HepG2 (cell line): ENCODE data around the gene NHERF2. TPM values are rescaled to one million over a fixed set of nuclear protein-coding genes. Genes with fewer than 3 reads are reported as not detected.

Experiments
- ATRX ChIP-seq: sonication (generic); formaldehyde crosslinking; IDR thresholded peaks from 2 replicates; pipeline ENCODE4 v1.4.0; 2020; ENCODE audit warnings: missing genetic modification reagents, borderline replicate concordance
- CTCF ChIP-seq: sonication (generic); formaldehyde crosslinking; IDR thresholded peaks from 2 replicates; pipeline ENCODE4 v1.5.0; 2020; ENCODE audit warnings: mild to moderate bottlenecking, missing genetic modification reagents, moderate library complexity
- FOXJ3 ChIP-seq: sonication (generic); formaldehyde crosslinking; IDR thresholded peaks from 2 replicates; pipeline ENCODE4 v1.4.0; 2020; ENCODE audit warnings: missing genetic modification reagents, mild to moderate bottlenecking, borderline replicate concordance
- HNRNPL ChIP-seq: fragments of 200-400 bp; formaldehyde crosslinking; IDR thresholded peaks from 2 replicates; pipeline ENCODE4 v1.6.1; 2017; ENCODE audit warnings: mild to moderate bottlenecking, low read depth, low read length
- HOXA9 ChIP-seq: sonication (generic); formaldehyde crosslinking; IDR thresholded peaks from 2 replicates; pipeline ENCODE4 v1.8.1; 2022; ENCODE audit warnings: missing genetic modification reagents, mild to moderate bottlenecking, moderate library complexity, borderline replicate concordance
- ISL2 ChIP-seq: sonication (generic); formaldehyde crosslinking; IDR thresholded peaks from 2 replicates; pipeline ENCODE4 v1.5.0; 2020; ENCODE audit warnings: missing genetic modification reagents
- MEIS1 ChIP-seq: sonication (generic); formaldehyde crosslinking; IDR thresholded peaks from 2 replicates; pipeline ENCODE4 v1.9.0; 2021; ENCODE audit warnings: mild to moderate bottlenecking, missing genetic modification reagents, moderate library complexity, borderline replicate concordance
- NCOR1 ChIP-seq: fragments of 200-600 bp; sonication (generic); IDR thresholded peaks from 2 replicates; pipeline ENCODE4 v1.7.0; 2017; ENCODE audit warnings: antibody characterized with exemption, low read length, borderline replicate concordance
- SP5 ChIP-seq: IDR thresholded peaks from 2 replicates; pipeline ENCODE4 v1.6.1; 2016; ENCODE audit warnings: low read depth, borderline replicate concordance
- ZBTB43 ChIP-seq: sonication (generic); formaldehyde crosslinking; conservative IDR thresholded peaks from 2 replicates; pipeline ENCODE4 v1.4.0; 2020; ENCODE audit warnings: missing genetic modification reagents
- ZFP36L2 ChIP-seq: sonication (generic); formaldehyde crosslinking; IDR thresholded peaks from 2 replicates; pipeline ENCODE4 v1.4.0; 2020; ENCODE audit warnings: missing genetic modification reagents
- ZNF12 ChIP-seq: sonication (generic); formaldehyde crosslinking; IDR thresholded peaks from 2 replicates; pipeline ENCODE4 v1.5.0; 2020; ENCODE audit warnings: missing genetic modification reagents
- ZNF350 ChIP-seq: sonication (generic); formaldehyde crosslinking; IDR thresholded peaks from 2 replicates; pipeline ENCODE4 v1.4.0; 2020; ENCODE audit warnings: mild to moderate bottlenecking, low read depth, missing genetic modification reagents, borderline replicate concordance
- ZNF530 ChIP-seq: sonication (generic); formaldehyde crosslinking; IDR thresholded peaks from 2 replicates; pipeline ENCODE4 v1.5.0; 2020; ENCODE audit warnings: low read depth, mild to moderate bottlenecking, missing genetic modification reagents
- ZUFSP ChIP-seq: sonication (generic); formaldehyde crosslinking; IDR thresholded peaks from 2 replicates; pipeline ENCODE4 v1.9.0; 2021; ENCODE audit warnings: missing genetic modification reagents, mild to moderate bottlenecking, borderline replicate concordance
- polyA plus RNA-seq, 8 experiments: library from polyadenylated mRNA; depleted of rRNA in 3 of 8; stranded (reverse) in 7 of 8; unstranded in 1 of 8; fragments of >200 nt; fragmentation: Illumina TruSeq in 4 of 8; extraction: Trizol in 4 of 8; gene quantifications; 2 replicates each; pipeline versions ENCODE4 v1.2.1 to v1.2.3, GENCODE V29; 2011 to 2016; ENCODE audit warnings: low read depth in 4 of 8, missing spikeins in 1 of 8, mixed read lengths in 1 of 8; ENCODE audit not compliant: insufficient read depth in 1 of 8
- total RNA-seq, 5 experiments: library from RNA; depleted of rRNA; stranded (reverse); fragments of >200 nt; fragmentation: Illumina TruSeq; extraction: Trizol; gene quantifications; 2 replicates each; pipeline ENCODE4 v1.2.3, GENCODE V29; 2016; ENCODE audit warnings: low read depth in 1 of 5
- TF ChIP-seq, protein P1 (sequence below), 2 experiments: sonication (generic) in 1 of 2; formaldehyde crosslinking in 1 of 2; IDR thresholded peaks; 2 replicates each; pipeline versions ENCODE4 v1.4.0 to v1.6.1; 2018 to 2020; ENCODE audit warnings: missing genetic modification reagents in 2 of 2, borderline replicate concordance in 1 of 2, low read depth in 1 of 2, mild to moderate bottlenecking in 1 of 2, missing biosample characterization in 1 of 2
- TF ChIP-seq, protein P2 (sequence below): IDR thresholded peaks from 2 replicates; pipeline ENCODE4 v1.6.1; 2018; ENCODE audit warnings: missing genetic modification reagents, mild to moderate bottlenecking, missing compliant biosample characterization
- TF ChIP-seq, protein P3 (sequence below): IDR thresholded peaks from 2 replicates; pipeline ENCODE4 v1.6.1; 2016; ENCODE audit warnings: low read depth

NHERF2 gene
- total and polyA plus RNA-seq, 2 of the 13 experiments (the other 11 are each of a cell fraction or from before 2014, with no cell fraction given) = 23.7 to 39.3 TPM

DNA sequence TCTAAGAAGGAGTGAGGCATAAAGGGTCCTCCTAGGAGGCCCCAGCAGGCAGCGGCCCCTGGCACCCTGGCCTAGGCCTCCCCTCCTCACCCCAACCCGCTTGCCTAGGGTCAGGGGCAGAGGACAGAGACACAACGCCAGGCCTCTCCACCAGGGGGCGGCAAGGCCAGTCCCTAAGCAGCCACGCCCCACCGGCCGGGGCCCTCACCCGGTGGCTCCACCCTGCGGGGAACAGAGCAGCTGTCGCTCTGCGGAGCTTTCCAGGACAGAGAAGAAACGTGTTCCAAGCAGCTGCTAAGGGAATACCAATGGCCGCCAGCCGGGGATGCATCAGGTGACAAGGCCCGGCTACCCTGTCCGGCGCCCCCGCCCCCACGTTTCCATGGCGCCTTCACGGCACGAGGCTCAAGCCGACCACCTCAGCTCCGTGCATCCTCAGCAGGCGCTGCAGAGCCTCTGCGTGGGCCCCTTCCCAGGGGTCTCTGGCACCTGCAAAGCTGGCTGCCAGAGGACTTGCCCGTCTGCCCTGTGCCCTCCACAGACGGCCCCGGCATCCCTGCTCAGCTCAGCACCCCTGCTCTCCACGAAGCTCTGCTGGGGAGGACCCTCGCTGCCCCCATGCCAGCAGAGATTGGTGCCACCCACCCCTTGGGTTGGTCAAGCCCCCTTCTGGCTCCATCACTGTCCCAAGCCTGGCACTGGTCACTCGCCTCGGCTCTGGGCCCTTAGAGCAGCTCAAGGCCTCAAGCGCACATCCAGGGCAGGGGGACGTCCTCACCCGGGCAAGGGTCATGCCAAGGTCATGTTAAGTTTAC, 22.7 kb upstream of the NHERF2 start (continued):
- no peak; the same call in 1 of the 2 replicates for TF ChIP-seq MEIS1 (CRISPR knock-in tag)
- TF ChIP-seq ZFP36L2 (CRISPR knock-in tag) = no peak
- no peak for TF ChIP-seq ISL2 (CRISPR knock-in tag)
- TF ChIP-seq, protein P1, sequence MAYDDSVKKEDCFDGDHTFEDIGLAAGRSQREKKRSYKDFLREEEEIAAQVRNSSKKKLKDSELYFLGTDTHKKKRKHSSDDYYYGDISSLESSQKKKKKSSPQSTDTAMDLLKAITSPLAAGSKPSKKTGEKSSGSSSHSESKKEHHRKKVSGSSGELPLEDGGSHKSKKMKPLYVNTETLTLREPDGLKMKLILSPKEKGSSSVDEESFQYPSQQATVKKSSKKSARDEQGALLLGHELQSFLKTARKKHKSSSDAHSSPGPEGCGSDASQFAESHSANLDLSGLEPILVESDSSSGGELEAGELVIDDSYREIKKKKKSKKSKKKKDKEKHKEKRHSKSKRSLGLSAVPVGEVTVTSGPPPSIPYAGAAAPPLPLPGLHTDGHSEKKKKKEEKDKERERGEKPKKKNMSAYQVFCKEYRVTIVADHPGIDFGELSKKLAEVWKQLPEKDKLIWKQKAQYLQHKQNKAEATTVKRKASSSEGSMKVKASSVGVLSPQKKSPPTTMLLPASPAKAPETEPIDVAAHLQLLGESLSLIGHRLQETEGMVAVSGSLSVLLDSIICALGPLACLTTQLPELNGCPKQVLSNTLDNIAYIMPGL (CRISPR knock-in tag; IDR thresholded peaks at IDR 0.05; ENCODE audit: borderline replicate concordance in 1 of 2, low read depth in 1 of 2) = peak; percentile 87 to 96
- no peak for TF ChIP-seq ZUFSP (CRISPR knock-in tag)
- no peak for TF ChIP-seq HNRNPL
- peak; percentile 91 for TF ChIP-seq SP5 (CRISPR knock-in tag)
- TF ChIP-seq CTCF (CRISPR knock-in tag) = peak; percentile 96
- 0 out of 2 replicates have a peak, but pooled peaks have one; percentile 29 for TF ChIP-seq FOXJ3 (CRISPR knock-in tag)
- TF ChIP-seq ZNF530 = no peak
- no peak for TF ChIP-seq HOXA9 (CRISPR knock-in tag)
- TF ChIP-seq NCOR1 = no peak
- no peak for TF ChIP-seq ZNF12
- TF ChIP-seq ATRX = no peak
- TF ChIP-seq, protein P2, sequence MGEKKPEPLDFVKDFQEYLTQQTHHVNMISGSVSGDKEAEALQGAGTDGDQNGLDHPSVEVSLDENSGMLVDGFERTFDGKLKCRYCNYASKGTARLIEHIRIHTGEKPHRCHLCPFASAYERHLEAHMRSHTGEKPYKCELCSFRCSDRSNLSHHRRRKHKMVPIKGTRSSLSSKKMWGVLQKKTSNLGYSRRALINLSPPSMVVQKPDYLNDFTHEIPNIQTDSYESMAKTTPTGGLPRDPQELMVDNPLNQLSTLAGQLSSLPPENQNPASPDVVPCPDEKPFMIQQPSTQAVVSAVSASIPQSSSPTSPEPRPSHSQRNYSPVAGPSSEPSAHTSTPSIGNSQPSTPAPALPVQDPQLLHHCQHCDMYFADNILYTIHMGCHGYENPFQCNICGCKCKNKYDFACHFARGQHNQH = peak; percentile 66; the same call in 1 of the 2 replicates
- no peak for TF ChIP-seq ZBTB43
- TF ChIP-seq, protein P3, sequence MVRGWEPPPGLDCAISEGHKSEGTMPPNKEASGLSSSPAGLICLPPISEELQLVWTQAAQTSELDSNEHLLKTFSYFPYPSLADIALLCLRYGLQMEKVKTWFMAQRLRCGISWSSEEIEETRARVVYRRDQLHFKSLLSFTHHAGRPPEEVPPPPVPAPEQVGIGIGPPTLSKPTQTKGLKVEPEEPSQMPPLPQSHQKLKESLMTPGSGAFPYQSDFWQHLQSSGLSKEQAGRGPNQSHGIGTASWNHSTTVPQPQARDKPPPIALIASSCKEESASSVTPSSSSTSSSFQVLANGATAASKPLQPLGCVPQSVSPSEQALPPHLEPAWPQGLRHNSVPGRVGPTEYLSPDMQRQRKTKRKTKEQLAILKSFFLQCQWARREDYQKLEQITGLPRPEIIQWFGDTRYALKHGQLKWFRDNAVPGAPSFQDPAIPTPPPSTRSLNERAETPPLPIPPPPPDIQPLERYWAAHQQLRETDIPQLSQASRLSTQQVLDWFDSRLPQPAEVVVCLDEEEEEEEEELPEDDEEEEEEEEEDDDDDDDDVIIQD (CRISPR knock-in tag) = peak; percentile 31; the same call in 1 of the 2 replicates
- TF ChIP-seq ZNF350 (CRISPR knock-in tag) = peak; percentile 54
